SH-SY5Y (cell line): ENCODE measurements around the gene MEI1.

Experiments
- GATA2 ChIP-seq: IDR thresholded peaks from 2 replicates; pipeline ENCODE4 v1.6.1; 2011; ENCODE audit warnings: mild to moderate bottlenecking, low read depth, low read length
- GATA3 ChIP-seq: IDR thresholded peaks from 2 replicates; pipeline ENCODE4 v1.6.1; 2011; ENCODE audit warnings: low read depth, mild to moderate bottlenecking, low read length, moderate library complexity

- no peak for TF ChIP-seq GATA3
- TF ChIP-seq GATA2, result no peak
Measured at GRCh38 chr22:41848468-41848867, 149.2 kb downstream of the MEI1 start.
